Measurements from ENCODE around the gene CNST.
A peak's percentile ranks its signal among the peaks of the same experiment; 100 is the strongest.
"Not testable (repeated sequence)": the region's sequence is repeated elsewhere in the genome, so short reads cannot be mapped to it uniquely, and the experiment has no call there.

The CNST gene

DNA sequence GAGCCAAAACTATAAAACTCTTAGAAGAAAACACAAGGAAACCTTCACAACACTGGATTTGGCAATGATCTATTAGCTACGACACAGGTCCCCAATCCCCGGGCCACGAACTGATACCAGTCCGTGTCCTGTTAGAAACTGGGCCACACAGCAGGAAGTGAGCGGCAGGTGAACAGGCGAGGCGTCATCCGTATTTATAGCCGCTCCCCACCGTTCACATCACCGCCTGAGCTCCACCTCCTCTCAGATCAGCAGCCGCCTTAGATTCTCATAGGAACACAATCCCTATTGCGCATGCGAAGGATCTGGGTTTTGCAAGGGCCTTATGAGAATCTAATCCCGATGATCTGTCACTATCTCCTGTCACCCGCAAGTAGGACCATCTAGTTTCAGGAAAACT is 12.1 kb upstream of the CNST start:
- DNase-seq (ENCODE audit: low read depth in 1 of 2, low spot score in 1 of 2), result no peak

DNA sequence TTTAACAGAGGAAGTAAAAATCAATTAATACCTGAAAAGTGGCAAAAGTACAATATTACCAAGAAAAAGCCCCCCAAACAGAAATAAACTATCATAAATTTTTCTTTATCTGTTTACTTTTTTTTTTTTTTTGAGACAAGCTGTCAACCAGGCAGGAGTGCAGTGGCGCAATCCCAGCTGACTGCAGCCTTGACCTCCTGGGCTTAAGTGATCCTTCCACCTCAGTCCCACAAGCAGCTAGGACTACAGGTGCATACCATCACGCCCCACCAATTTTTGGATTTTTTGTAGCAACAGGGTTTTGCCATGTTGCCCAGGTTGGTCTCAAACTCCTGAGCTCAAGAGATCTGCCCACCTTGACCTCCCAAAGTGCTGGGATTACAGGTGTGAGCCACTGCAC is 8.2 kb upstream of the CNST start:
- DNase-seq (ENCODE audit: low read depth in 1 of 2, low spot score in 1 of 2), result no peak

- DNase-seq (ENCODE audit: low read depth in 1 of 2, low spot score in 1 of 2), result no peak
These were observed 6.9 kb upstream of the CNST start for GRCh38 chr1:246559310-246559709.

- DNase-seq (ENCODE audit: low read depth in 1 of 2, low spot score in 1 of 2), result not testable (repeated sequence)
These were observed 5.4 kb upstream of the CNST start for GRCh38 chr1:246560833-246561232.

DNA sequence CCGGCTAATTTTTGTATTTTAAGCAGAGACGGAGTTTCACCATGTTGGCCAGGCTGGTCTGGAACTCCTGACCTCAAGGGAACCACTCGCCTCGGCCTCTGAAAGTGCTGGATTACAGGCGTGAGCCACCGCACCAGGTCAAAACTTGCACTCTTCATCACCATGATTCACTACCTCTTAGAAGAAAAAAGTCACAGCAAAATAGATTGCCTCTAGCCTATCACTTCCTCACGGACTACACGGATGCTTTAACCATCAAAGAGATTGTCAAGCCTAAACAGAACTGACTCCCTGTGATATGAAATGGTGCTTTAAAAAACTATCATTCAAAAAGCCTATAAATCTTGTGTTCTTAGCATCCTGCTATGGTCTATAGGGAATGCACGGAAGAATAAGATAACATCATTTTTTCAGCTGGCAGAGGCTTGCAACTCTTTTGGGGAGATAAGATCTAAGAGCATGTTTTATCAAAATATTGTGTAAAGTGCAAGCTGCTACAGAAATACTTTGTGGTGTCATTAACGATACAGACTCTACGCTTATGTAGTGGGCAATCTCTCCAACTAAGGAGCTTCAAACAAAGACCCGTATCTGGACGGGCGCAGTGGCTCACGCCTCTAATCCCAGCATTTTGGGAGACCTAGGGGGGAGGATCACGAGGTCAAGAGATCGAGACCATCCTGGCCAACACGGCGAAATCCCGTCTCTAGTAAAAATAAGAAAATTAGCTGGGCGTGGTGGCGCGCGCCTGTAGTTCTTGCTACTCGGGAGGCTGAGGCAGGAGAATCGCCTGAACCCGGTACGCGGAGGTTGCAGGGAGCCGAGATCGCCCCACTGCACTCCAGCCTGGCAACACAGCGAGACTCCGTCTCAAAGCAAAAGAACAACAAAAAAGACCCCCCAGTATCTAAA is 1.2 kb upstream of the CNST start:
- no peak for DNase-seq (ENCODE audit: low read depth in 1 of 2, low spot score in 1 of 2)

DNA sequence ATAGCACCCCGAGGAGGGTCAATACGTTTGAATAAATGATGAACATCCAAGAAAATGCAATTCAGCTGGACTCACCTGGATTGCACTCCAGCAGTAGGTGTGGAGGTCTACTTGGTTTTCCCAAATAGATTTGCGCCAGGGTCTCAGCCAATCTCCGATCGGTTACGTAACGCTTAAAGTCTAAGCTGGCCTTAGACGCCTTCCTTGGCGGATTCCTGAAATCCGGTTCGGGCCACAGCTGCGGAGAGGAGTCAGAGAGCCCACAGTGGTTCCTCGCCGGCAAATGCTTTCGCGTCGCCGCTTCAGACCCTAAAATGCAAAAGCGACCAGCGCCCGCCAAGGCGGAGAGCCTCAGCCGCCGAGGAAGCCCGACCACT is 517 bp upstream of the CNST start:
- no peak for DNase-seq (ENCODE audit: low read depth in 1 of 2, low spot score in 1 of 2)

- DNase-seq (ENCODE audit: low read depth in 1 of 2, low spot score in 1 of 2), result peak in 1 of 2 donors; percentile 16
These were observed 773 bp downstream of the CNST start for GRCh38 chr1:246566813-246567645.

DNA sequence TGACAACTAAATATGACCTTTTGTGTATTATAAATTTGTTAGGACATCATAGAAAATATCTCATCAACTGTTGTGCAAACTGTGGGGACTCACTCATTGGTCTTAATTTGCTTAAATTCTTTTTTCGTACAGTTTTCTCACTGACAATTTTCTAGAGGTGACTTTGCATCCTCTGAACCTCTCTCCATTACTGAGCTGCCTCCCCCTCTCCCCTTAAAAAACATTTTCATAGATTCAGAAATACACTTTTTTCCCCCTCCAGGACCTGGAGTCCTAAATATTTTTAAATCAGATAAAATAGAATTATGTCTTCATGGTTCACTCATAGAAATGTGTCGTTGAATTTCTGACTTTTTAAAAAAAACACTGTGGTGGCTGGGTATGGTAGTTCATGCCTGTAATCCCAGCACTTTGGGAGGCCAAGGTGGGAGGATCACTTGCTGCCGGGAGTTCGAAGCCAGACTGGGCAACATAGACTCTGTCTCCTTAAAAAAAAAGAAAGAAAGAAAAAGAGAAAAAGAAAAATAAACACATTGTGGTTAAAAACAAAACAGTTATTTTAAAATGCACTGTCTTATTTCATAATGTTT is 1.5 kb downstream of the CNST start:
- no peak for DNase-seq (ENCODE audit: low read depth in 1 of 2, low spot score in 1 of 2)

- DNase-seq (ENCODE audit: low read depth in 1 of 2, low spot score in 1 of 2), result no peak
These were observed 3.3 kb downstream of the CNST start for GRCh38 chr1:246569248-246570238.

DNA sequence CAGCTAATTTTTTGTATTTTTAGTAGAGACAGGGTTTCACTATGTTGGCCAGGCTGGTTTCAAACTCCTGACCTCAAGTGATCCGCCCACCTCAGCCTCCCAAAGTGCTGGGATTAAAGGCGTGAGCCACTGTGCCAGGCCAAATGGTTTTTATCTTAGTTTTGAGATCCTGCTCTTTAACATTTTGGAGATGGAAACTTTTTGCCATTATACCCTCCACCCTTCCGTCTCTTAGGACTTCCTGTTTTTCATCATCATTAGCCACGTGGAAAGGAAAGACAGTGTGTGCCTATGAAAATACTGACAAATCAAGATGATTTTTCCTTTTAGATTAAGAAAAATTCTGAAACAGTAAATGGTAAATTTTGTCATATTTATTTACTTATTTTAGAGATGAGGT is 5.1 kb downstream of the CNST start:
- DNase-seq (ENCODE audit: low read depth in 1 of 2, low spot score in 1 of 2), result not testable (repeated sequence)

DNA sequence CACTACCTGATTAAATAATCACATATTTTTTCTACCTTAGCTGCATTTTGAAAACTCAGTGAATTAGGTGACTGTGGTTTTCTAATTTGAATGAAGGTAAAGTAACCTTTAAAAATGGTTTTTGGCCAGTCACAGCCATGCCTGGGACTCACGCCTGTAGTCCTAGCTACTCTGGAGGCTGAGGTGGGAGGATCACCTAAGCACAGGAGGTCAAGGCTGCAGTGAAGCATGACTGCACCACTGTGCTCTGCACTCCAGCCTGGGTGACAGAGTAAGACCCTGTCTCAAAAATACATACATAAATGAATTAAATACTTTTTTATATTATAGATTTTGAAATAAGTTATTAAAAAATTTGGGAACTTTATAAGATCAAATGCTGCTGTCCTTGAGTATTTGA is 5.7 kb downstream of the CNST start:
- no peak for DNase-seq (ENCODE audit: low read depth in 1 of 2, low spot score in 1 of 2)

DNA sequence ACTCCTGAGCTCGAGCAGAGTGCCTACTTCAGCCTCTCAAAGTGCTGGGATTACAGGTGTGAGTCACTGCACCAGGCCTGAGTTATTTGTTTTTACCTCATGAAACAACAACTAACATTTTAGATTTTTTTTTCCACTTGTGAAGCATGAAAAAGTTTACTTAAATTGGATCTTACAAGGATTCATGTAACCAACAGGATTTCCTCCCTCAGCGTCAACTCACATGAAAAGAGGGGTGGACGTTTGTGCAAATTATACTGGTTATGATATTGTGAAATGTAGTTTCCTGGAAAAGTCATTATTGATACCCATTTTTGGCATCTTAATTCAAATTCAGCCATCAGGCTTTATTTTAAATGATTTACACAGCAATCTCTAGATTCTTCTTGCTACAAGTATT is 6.5 kb downstream of the CNST start:
- DNase-seq (ENCODE audit: low read depth in 1 of 2, low spot score in 1 of 2), result no peak

- no peak for DNase-seq (ENCODE audit: low read depth in 1 of 2, low spot score in 1 of 2)
These were observed 7.2 kb downstream of the CNST start for GRCh38 chr1:246573491-246573890.

GRCh38 chr1:246576709-246577032 is 10.4 kb downstream of the CNST start:
- no peak for DNase-seq (ENCODE audit: low read depth in 1 of 2, low spot score in 1 of 2)

GRCh38 chr1:246577082-246577719 is 10.9 kb downstream of the CNST start:
- DNase-seq (ENCODE audit: low read depth in 1 of 2, low spot score in 1 of 2), result no peak

GRCh38 chr1:246577720-246578106 is 11.5 kb downstream of the CNST start:
- no peak for DNase-seq (ENCODE audit: low read depth in 1 of 2, low spot score in 1 of 2)

DNA sequence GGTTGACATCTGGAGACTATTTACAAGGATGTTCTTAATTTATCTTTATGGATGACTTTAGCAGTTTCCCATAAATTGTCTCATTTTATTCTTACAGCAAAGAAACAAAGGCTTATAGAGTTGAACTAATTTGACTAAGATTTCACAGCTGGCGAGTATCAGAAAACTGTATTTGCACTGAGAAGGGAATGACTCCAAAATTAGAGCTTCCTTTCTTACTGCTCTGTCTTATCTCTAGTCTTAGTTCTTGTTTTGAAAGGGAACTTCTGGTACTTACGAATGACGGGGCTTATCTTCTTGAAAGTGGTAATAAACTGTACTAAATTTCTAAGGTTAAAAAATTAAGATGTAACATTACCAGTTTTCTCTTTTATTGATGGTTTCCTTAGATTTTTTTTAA is 13.6 kb downstream of the CNST start:
- no peak for DNase-seq (ENCODE audit: low read depth in 1 of 2, low spot score in 1 of 2)

DNA sequence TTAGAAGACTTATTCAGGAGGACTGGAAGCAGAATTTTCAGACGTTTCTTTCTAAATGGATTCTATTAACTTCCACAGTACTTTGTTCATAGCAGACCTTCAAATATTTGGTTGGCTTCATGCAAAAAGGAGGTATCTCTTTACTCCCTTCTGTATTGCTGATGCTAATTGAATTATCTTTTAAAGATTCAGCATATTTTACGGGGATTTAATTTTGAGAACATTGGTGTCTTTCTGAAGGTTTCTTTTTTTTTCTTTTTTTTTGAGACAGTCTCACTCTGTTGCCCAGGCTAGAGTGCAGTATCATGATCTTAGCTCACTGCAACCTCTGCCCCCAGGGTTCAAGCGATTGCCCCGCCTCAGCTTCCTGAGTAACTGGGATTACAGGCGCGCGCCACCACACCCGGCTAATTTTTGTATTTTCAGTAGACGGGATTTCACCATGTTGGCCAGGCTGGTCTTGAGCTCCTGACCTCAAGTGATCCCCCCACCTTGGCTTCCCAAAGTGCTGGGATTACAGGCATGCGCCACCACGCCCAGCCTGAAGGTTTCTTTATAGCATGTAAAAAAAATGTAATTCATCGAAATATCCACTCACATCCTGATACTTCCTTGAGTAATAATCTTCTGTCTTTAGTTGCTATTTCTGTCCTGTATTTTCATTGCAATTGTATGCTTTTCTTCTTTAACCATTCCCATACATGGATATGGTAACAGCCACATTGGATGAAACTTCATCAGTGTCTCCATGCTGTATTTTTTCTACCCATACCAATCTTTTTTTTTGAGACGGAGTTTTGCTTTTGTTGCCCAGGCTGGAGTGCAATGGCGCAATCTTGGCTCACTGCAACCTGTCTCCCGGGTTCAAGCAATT is 14.5 kb downstream of the CNST start:
- no peak for DNase-seq (ENCODE audit: low read depth in 1 of 2, low spot score in 1 of 2)

DNA sequence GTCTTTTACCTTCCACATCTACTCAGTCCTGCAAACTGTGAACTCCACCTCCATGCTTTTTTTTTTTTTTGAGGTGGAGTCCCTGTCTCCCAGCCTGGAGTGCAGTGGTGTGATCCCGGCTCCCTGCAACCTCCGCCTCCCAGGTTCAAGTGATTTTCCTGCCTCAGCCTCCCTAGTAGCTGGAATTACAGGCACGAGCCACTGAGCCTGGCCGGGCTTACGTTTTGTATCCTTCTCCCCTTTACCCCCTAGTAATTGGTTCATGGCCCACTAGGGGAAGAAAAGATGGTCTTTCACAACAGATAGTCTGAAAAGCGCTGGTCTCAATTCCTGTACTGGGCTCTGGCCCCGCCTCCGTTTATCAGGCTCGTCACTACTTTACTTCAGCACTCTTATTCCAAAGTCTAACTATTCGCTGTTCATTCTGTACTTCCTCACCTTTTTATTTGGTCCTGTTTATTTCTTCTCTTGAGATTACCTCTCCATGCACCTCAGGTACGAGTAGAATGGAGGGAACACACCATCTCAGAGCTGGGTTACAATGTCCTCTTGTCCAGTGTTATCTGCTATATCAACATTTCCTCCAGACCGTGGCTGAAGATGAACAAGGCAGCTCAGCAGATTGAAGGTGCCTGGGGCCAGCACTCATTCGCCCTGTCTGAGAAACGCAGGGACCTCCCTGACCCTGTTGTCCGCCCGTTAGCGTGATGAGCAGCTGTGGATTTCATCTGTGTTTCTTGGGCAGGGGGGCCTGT is 16.2 kb downstream of the CNST start:
- DNase-seq (ENCODE audit: low read depth in 1 of 2, low spot score in 1 of 2), result no peak
